Measurements from ENCODE around the gene ZNF821.
"Not testable (repeated sequence)": the region's sequence is repeated elsewhere in the genome, so short reads cannot be mapped to it uniquely, and the experiment has no call there.

The ZNF821 gene

GRCh38 chr16:71912534-71913275 lies 28.7 kb upstream of the ZNF821 start:
- no peak for DNase-seq
- in situ Hi-C loops (cut with HindIII; ENCODE audit: low pct_ligation_motif_present, low sequenced_read_pairs): no loop called here
- Histone ChIP-seq H3K27ac (no peak overlapping the region), H3K27me3 (replicated peaks) (no peaks in the 10 kb centered on the region), H3K36me3 (replicated peaks) (peaks cover 7% of the 10 kb centered on the region), H3K4me3 (ENCODE audit: low read depth, low read length) (no peak overlapping the region)
- no peak for TF ChIP-seq CTCF (IDR thresholded peaks at IDR 0.05; ENCODE audit: low read depth, low read length, missing control alignments)

- no peak for TF ChIP-seq CTCF (IDR thresholded peaks at IDR 0.05; ENCODE audit: low read depth, low read length, missing control alignments)
- no peak for DNase-seq
- in situ Hi-C loops (cut with HindIII; ENCODE audit: low pct_ligation_motif_present, low sequenced_read_pairs): no loop called here
- no peaks in the 10 kb centered on the region for H3K27me3 ChIP-seq (replicated peaks)
- H3K36me3 ChIP-seq (replicated peaks): no peaks in the 10 kb centered on the region
- H3K4me3 ChIP-seq (ENCODE audit: low read depth, low read length): no peak overlapping the region
- H3K27ac ChIP-seq: no peak overlapping the region
Observed at GRCh38 chr16:71911121-71911520, 27.1 kb upstream of the ZNF821 start.

GRCh38 chr16:71905765-71906164 lies 21.8 kb upstream of the ZNF821 start:
- H3K27ac ChIP-seq; H3K4me3 ChIP-seq (ENCODE audit: low read depth, low read length); H3K27me3 ChIP-seq (replicated peaks); DNase-seq; in situ Hi-C loops (cut with HindIII; ENCODE audit: low pct_ligation_motif_present, low sequenced_read_pairs); H3K36me3 ChIP-seq (replicated peaks): not testable (repeated sequence)

- Histone ChIP-seq H3K27ac (no peak overlapping the region), H3K27me3 (replicated peaks) (no peaks in the 10 kb centered on the region), H3K36me3 (replicated peaks) (no peaks in the 10 kb centered on the region), H3K4me3 (ENCODE audit: low read depth, low read length) (no peak overlapping the region)
- DNase-seq: no peak
- in situ Hi-C loops (cut with HindIII; ENCODE audit: low pct_ligation_motif_present, low sequenced_read_pairs): no loop called here
- TF ChIP-seq CTCF (IDR thresholded peaks at IDR 0.05; ENCODE audit: low read depth, low read length, missing control alignments): no peak
Observed at GRCh38 chr16:71904239-71904638, 20.3 kb upstream of the ZNF821 start.

- Histone ChIP-seq H3K36me3 (replicated peaks) (no peaks in the 10 kb centered on the region), H3K27ac (no peak overlapping the region), H3K4me3 (ENCODE audit: low read depth, low read length) (no peak overlapping the region), H3K27me3 (replicated peaks) (no peaks in the 10 kb centered on the region)
- in situ Hi-C loops (cut with HindIII; ENCODE audit: low pct_ligation_motif_present, low sequenced_read_pairs): no loop called here
- TF ChIP-seq CTCF (IDR thresholded peaks at IDR 0.05; ENCODE audit: low read depth, low read length, missing control alignments): no peak
- DNase-seq: no peak
Observed at GRCh38 chr16:71903608-71904007, 19.6 kb upstream of the ZNF821 start.

GRCh38 chr16:71902656-71903365 lies 18.8 kb upstream of the ZNF821 start:
- no peaks in the 10 kb centered on the region for H3K36me3 ChIP-seq (replicated peaks)
- TF ChIP-seq CTCF (IDR thresholded peaks at IDR 0.05; ENCODE audit: low read depth, low read length, missing control alignments): no peak
- no peaks in the 10 kb centered on the region for H3K27me3 ChIP-seq (replicated peaks)
- in situ Hi-C loops (cut with HindIII; ENCODE audit: low pct_ligation_motif_present, low sequenced_read_pairs): no loop called here
- no peak for DNase-seq
- no peak overlapping the region for H3K27ac ChIP-seq
- no peak overlapping the region for H3K4me3 ChIP-seq (ENCODE audit: low read depth, low read length)
